IMR-90 (cell line): ENCODE results near the gene DOLPP1. TPM values are rescaled to one million over a fixed set of nuclear protein-coding genes. Genes with fewer than 3 reads are reported as not detected.

Experiments used
- ATAC-seq: fragments of 200-7000 bp; cut with Tn5 transposase; 2 replicates; pipeline ENCODE4 v1.9.1; 2020; ENCODE audit warnings: low read depth, mild to moderate bottlenecking, moderate library complexity
- BruUV-seq: library from RNA; stranded (reverse); fragments of 400-500 nt; replicated peaks from 2 replicates; lab custom pipeline; 2021; lab: Mats Ljungman, UMichigan
- CTCF ChIA-PET: fragments of 300-600 bp; formaldehyde crosslinking; extraction: SDS; loops from one replicate; lab custom pipeline; 2021; ENCODE audit warnings: antibody characterized with exemption; lab: Yijun Ruan, JAX
- POLR2A ChIA-PET: fragments of 300-600 bp; sonication (Branson Sonifier 250); formaldehyde crosslinking; loops from one replicate; lab custom pipeline; 2022; ENCODE audit warnings: antibody characterized with exemption; ENCODE audit not compliant: unreplicated experiment; lab: Charles Lee
- DNase-seq: peaks from one replicate; pipeline ENCODE4 v3.0.0; 2013
- H2AFZ ChIP-seq: replicated peaks from 2 replicates; pipeline ENCODE3; 2013; ENCODE audit warnings: low read length, mild to moderate bottlenecking; ENCODE audit not compliant: poor library complexity
- H2AK5ac ChIP-seq: 2 replicates; pipeline ENCODE4 v1.6.1; 2013; ENCODE audit warnings: low read depth, low read length, inconsistent platforms
- H2AK9ac ChIP-seq: replicated peaks from 2 replicates; pipeline ENCODE3; 2013; ENCODE audit warnings: mild to moderate bottlenecking, low read depth, low read length, moderate library complexity; ENCODE audit not compliant: poor library complexity
- H2BK120ac ChIP-seq: 2 replicates; pipeline ENCODE4 v1.6.1; 2013; ENCODE audit warnings: low read depth, low read length, inconsistent platforms
- H2BK15ac ChIP-seq: 3 replicates; pipeline ENCODE4 v1.6.1; 2013; ENCODE audit warnings: low read depth, low read length, inconsistent platforms
- H2BK20ac ChIP-seq: 2 replicates; pipeline ENCODE4 v1.6.1; 2013; ENCODE audit warnings: low read depth, mild to moderate bottlenecking, inconsistent platforms, low read length, moderate library complexity
- H2BK5ac ChIP-seq: 2 replicates; pipeline ENCODE4 v1.6.1; 2013; ENCODE audit warnings: mild to moderate bottlenecking, low read depth, low read length, inconsistent platforms; ENCODE audit not compliant: poor library complexity, severe bottlenecking
- H3K14ac ChIP-seq: replicated peaks from 2 replicates; pipeline ENCODE4 v1.6.1; 2013; ENCODE audit warnings: low read depth, low read length, inconsistent platforms
- H3K18ac ChIP-seq: 2 replicates; pipeline ENCODE4 v1.6.1; 2013; ENCODE audit warnings: low read depth, low read length, control low read depth
- H3K23ac ChIP-seq: 2 replicates; pipeline ENCODE4 v1.6.1; 2013; ENCODE audit warnings: low read depth, low read length, inconsistent platforms
- H3K27ac ChIP-seq: 2 replicates; pipeline ENCODE4 v1.5.1; 2013; ENCODE audit warnings: mild to moderate bottlenecking, control low read depth, low read length; ENCODE audit not compliant: insufficient read depth
- H3K27me3 ChIP-seq: 2 replicates; pipeline ENCODE4 v1.6.1; 2013; ENCODE audit warnings: low read length; ENCODE audit not compliant: control insufficient read depth, insufficient read depth
- H3K36me3 ChIP-seq: 2 replicates; pipeline ENCODE4 v1.6.1; 2013; ENCODE audit warnings: low read length, mixed read lengths; ENCODE audit not compliant: control insufficient read depth, insufficient read depth
- H3K4ac ChIP-seq: 2 replicates; pipeline ENCODE4 v1.6.1; 2013; ENCODE audit warnings: low read depth, low read length, inconsistent platforms
- H3K4me1 ChIP-seq: 2 replicates; pipeline ENCODE4 v1.6.1; 2013; ENCODE audit warnings: low read length, mixed read lengths; ENCODE audit not compliant: control insufficient read depth, insufficient read depth
- H3K4me2 ChIP-seq: 2 replicates; pipeline ENCODE4 v1.6.1; 2013; ENCODE audit warnings: low read depth, mild to moderate bottlenecking, control low read depth, low read length, moderate library complexity
- H3K4me3 ChIP-seq: 2 replicates; pipeline ENCODE4 v1.5.1; 2013; ENCODE audit warnings: low read depth, mild to moderate bottlenecking, control low read depth, low read length, moderate library complexity; ENCODE audit not compliant: insufficient read depth
- H3K56ac ChIP-seq: 2 replicates; pipeline ENCODE4 v1.6.1; 2013; ENCODE audit warnings: low read length, inconsistent platforms; ENCODE audit not compliant: insufficient read depth; ENCODE audit errors: extremely low read depth
- H3K79me1 ChIP-seq, 2 experiments: 2 replicates each; pipeline ENCODE4 v1.6.1; 2013; ENCODE audit warnings: low read length in 2 of 2, inconsistent platforms in 1 of 2, low read depth in 1 of 2
- H3K9ac ChIP-seq: 2 replicates; pipeline ENCODE4 v1.6.1; 2013; ENCODE audit warnings: low read depth, low read length, control low read depth
- H3K9me1 ChIP-seq: 2 replicates; pipeline ENCODE4 v1.6.1; 2013; ENCODE audit warnings: low read length, inconsistent platforms; ENCODE audit not compliant: insufficient read depth
- H3K9me3 ChIP-seq: 2 replicates; pipeline ENCODE4 v1.6.1; 2013; ENCODE audit warnings: low read length; ENCODE audit not compliant: control insufficient read depth, insufficient read depth
- H4K20me1 ChIP-seq: 2 replicates; pipeline ENCODE4 v1.6.1; 2013; ENCODE audit warnings: low read length, inconsistent platforms; ENCODE audit not compliant: insufficient read depth
- H4K5ac ChIP-seq: 2 replicates; pipeline ENCODE4 v1.6.1; 2013; ENCODE audit warnings: mild to moderate bottlenecking, low read depth, low read length, control low read depth
- H4K8ac ChIP-seq, 2 experiments: 2 replicates each; pipeline ENCODE4 v1.6.1; 2013; ENCODE audit warnings: low read depth in 2 of 2, low read length in 2 of 2, control low read depth in 1 of 2, inconsistent platforms in 1 of 2
- H4K91ac ChIP-seq: 2 replicates; pipeline ENCODE4 v1.6.1; 2013; ENCODE audit warnings: low read depth, low read length, inconsistent platforms; ENCODE audit not compliant: insufficient read depth
- BHLHE40 ChIP-seq: fragments of 150-350 bp; IDR thresholded peaks from 2 replicates; pipeline ENCODE4 v1.6.1; 2016; ENCODE audit warnings: mild to moderate bottlenecking, low read depth, low read length
- CEBPB ChIP-seq: IDR thresholded peaks from 2 replicates; pipeline ENCODE4 v1.6.1; 2012; ENCODE audit warnings: low read depth, low read length, improper control_type of control experiment
- CHD1 ChIP-seq: IDR thresholded peaks from 2 replicates; pipeline ENCODE4 v1.6.1; 2012; ENCODE audit warnings: low read depth, low read length, improper control_type of control experiment
- ELK1 ChIP-seq: fragments of 150-350 bp; IDR thresholded peaks from 2 replicates; pipeline ENCODE4 v1.6.1; 2016; ENCODE audit warnings: low read depth, mild to moderate bottlenecking, low read length, moderate library complexity, borderline replicate concordance
- NFE2L2 ChIP-seq: fragments of 150-350 bp; IDR thresholded peaks from 2 replicates; pipeline ENCODE4 v1.6.1; 2016; ENCODE audit warnings: low read depth, mild to moderate bottlenecking, low read length
- RAD21 ChIP-seq: IDR thresholded peaks from 2 replicates; pipeline ENCODE4 v1.6.1; 2012; ENCODE audit warnings: low read length, improper control_type of control experiment
- RCOR1 ChIP-seq: IDR thresholded peaks from 2 replicates; pipeline ENCODE4 v1.6.1; 2012; ENCODE audit warnings: mild to moderate bottlenecking, low read length, improper control_type of control experiment; ENCODE audit not compliant: insufficient replicate concordance
- RFX5 ChIP-seq: IDR thresholded peaks from 2 replicates; pipeline ENCODE4 v1.8.0; 2012; ENCODE audit warnings: low read depth, mild to moderate bottlenecking, low read length, moderate library complexity
- USF2 ChIP-seq: fragments of 150-350 bp; IDR thresholded peaks from 2 replicates; pipeline ENCODE4 v1.6.1; 2017; ENCODE audit warnings: mild to moderate bottlenecking, antibody characterized with exemption, low read length, low read depth
- WGBS, 2 experiments: methylation state at CpG; one replicate each; pipeline versions ENCODE4 v1.1.5 to v1.1.7; 2013; ENCODE audit warnings: missing lambda C conversion rate in 2 of 2; ENCODE audit not compliant: insufficient read length in 1 of 2; ENCODE audit errors: extremely low coverage in 2 of 2; 5-methylcytosine and 5-hydroxymethylcytosine counted together
- dilution Hi-C: fragments of 300-500 bp; cut with HindIII; formaldehyde crosslinking; loops from one replicate; pipeline ENCODE4 v1.14.3; 2018; ENCODE audit warnings: low sequenced_read_pairs; ENCODE audit not compliant: unreplicated experiment
- in situ Hi-C: fragments of 300-500 bp; cut with MboI; formaldehyde crosslinking; loops from 3 replicates; pipeline ENCODE4 v1.14.3; 2019; ENCODE audit warnings: low sequenced_read_pairs, inconsistent platforms, mixed read lengths
- intact Hi-C: fragments of 100-400 bp; cut with micrococcal nuclease; formaldehyde crosslinking; loops from 2 replicates; pipeline ENCODE4 v1.10.0; 2022
- polyA plus RNA-seq, 3 experiments: library from polyadenylated mRNA; depleted of rRNA; stranded (reverse); fragments of >200 nt; gene quantifications; 2 replicates each; pipeline ENCODE4 v1.2.3, GENCODE V29; 2012; ENCODE audit warnings: low replicate concordance in 1 of 3
- total RNA-seq: library from RNA; depleted of rRNA; stranded (reverse); fragments of >200 nt; gene quantifications from 2 replicates; pipeline ENCODE4 v1.2.3, GENCODE V29; 2012

DOLPP1 gene
- total and polyA plus RNA-seq, 2 of the 4 experiments (the other 2 are of a cell fraction) = 7.0 to 16.5 TPM

- Histone ChIP-seq H3K9me1 (peaks cover 4% of the 10 kb centered on the region; the same call in 1 of the 2 replicates), H2BK120ac (no peak overlapping the region), H3K56ac (no peak overlapping the region), H2BK20ac (no peak overlapping the region), H3K4ac (no peak overlapping the region), H2AK9ac (peak overlapping the region; percentile 70), H3K36me3 (peaks cover 32% of the 10 kb centered on the region), H2AFZ (no peak overlapping the region), H3K9ac (no peak overlapping the region), H4K8ac (no peak overlapping the region), H3K9me3 (no peaks in the 10 kb centered on the region), H3K27me3 (no peaks in the 10 kb centered on the region), H2AK5ac (no peak overlapping the region), H4K91ac (no peak overlapping the region), H2BK15ac (no peak overlapping the region), H2BK5ac (no peak overlapping the region), H4K20me1 (peaks cover 17% of the 10 kb centered on the region), H3K27ac (no peak overlapping the region), H4K5ac (no peak overlapping the region), H3K4me3 (no peak overlapping the region), H3K14ac (0 out of 2 replicates have a peak overlapping the region, but pooled peaks have one; percentile 4), H3K79me1 (peaks cover 21 to 75% of the 10 kb centered on the region in 2 experiments), H3K4me1 (peaks cover 5% of the 10 kb centered on the region), H3K23ac (no peak overlapping the region), H3K4me2 (no peak overlapping the region), H3K18ac (no peak overlapping the region)
- dilution Hi-C loops = no loop called here
- TF ChIP-seq USF2 (no peak), RFX5 (no peak), RCOR1 (no peak), NFE2L2 (no peak), RAD21 (no peak), CHD1 (no peak), CEBPB (no peak), ELK1 (no peak), BHLHE40 (no peak)
- intact Hi-C loops = no loop called here
- no TSS peak for BruUV-seq
- WGBS, 2 experiments = 43% methylated on average over 3 of the region's 3 CpGs; no CpG with 5 or more reads in 1 of the 2 experiments
- ATAC-seq (peak; percentile 36), DNase-seq (peak; percentile 35)
- POLR2A ChIA-PET = no interaction called here
- CTCF ChIA-PET = interaction anchor here (1.5 to 2.4 kb wide), 2 partner anchors 11 to 21 kb away, joined by 3 to 10 read pairs; no protein-coding TSS in a partner anchor
- in situ Hi-C loops = no loop called here
Measured at GRCh38 chr9:129121483-129121882, 40.6 kb downstream of the DOLPP1 start.
